DOHH2 (cell line): ENCODE data around the gene LHX3.

Experiments
- H3F3A ChIP-seq: fragments of 200-600 bp; sonication (generic), shearing (Covaris generic); 2 replicates; pipeline ENCODE4 v1.6.0; 2016; ENCODE audit warnings: antibody characterized with exemption, mild to moderate bottlenecking; ENCODE audit not compliant: control insufficient read depth, insufficient read depth
- H3K27ac ChIP-seq: fragments of 200-600 bp; sonication (generic); 2 replicates; pipeline ENCODE4 v1.5.1; 2014; ENCODE audit warnings: low read depth, mild to moderate bottlenecking, low read length, moderate library complexity
- H3K27me3 ChIP-seq: fragments of 200-600 bp; sonication (generic); 2 replicates; pipeline ENCODE4 v1.6.1; 2014; ENCODE audit warnings: mild to moderate bottlenecking, low read length, mixed read lengths; ENCODE audit not compliant: control insufficient read depth
- H3K36me3 ChIP-seq: fragments of 200-600 bp; sonication (generic); 2 replicates; pipeline ENCODE4 v1.6.1; 2014; ENCODE audit warnings: mild to moderate bottlenecking, low read length, moderate library complexity, mixed read lengths; ENCODE audit not compliant: control insufficient read depth
- H3K4me1 ChIP-seq: fragments of 200-600 bp; sonication (generic); 2 replicates; pipeline ENCODE4 v1.6.1; 2014; ENCODE audit warnings: mild to moderate bottlenecking, low read length, mixed read lengths; ENCODE audit not compliant: control insufficient read depth
- H3K4me2 ChIP-seq: fragments of 200-600 bp; sonication (generic); 2 replicates; pipeline ENCODE4 v1.6.0; 2014; ENCODE audit warnings: mild to moderate bottlenecking, low read length, moderate library complexity
- H3K4me3 ChIP-seq: fragments of 200-600 bp; sonication (generic); 2 replicates; pipeline ENCODE4 v1.5.1; 2014; ENCODE audit warnings: mild to moderate bottlenecking, low read length, mixed read lengths
- H3K79me2 ChIP-seq: fragments of 200-600 bp; sonication (generic); 2 replicates; pipeline ENCODE4 v1.6.1; 2014; ENCODE audit warnings: mild to moderate bottlenecking, low read length, mixed read lengths; ENCODE audit not compliant: control insufficient read depth
- H3K9me2 ChIP-seq: fragments of 200-600 bp; sonication (generic); replicated peaks from 2 replicates; pipeline ENCODE4 v1.6.1; 2014; ENCODE audit warnings: mild to moderate bottlenecking, low read length, mixed read lengths; ENCODE audit not compliant: control insufficient read depth
- H3K9me3 ChIP-seq: fragments of 200-600 bp; sonication (generic); 2 replicates; pipeline ENCODE4 v1.6.1; 2014; ENCODE audit warnings: antibody characterized with exemption, low read length, mixed read lengths; ENCODE audit not compliant: control insufficient read depth, insufficient read depth
- H4K20me1 ChIP-seq: fragments of 200-600 bp; sonication (generic); 2 replicates; pipeline ENCODE4 v1.6.0; 2014; ENCODE audit warnings: low read depth, mild to moderate bottlenecking, antibody characterized with exemption, low read length, moderate library complexity; ENCODE audit not compliant: control insufficient read depth, insufficient read depth
- EZH2phosphoT487 ChIP-seq: fragments of 200-600 bp; sonication (generic); IDR thresholded peaks from 2 replicates; pipeline ENCODE4 v1.6.1; 2017; ENCODE audit warnings: borderline replicate concordance, mild to moderate bottlenecking, antibody characterized with exemption, low read length, moderate library complexity, mixed read lengths
- TF ChIP-seq, protein P1 (sequence below): fragments of 200-600 bp; sonication (generic); IDR thresholded peaks from one replicate; pipeline ENCODE4 v1.5.1; 2014; ENCODE audit warnings: antibody characterized with exemption, mild to moderate bottlenecking, low read depth, low read length; ENCODE audit not compliant: poor library complexity, severe bottlenecking

Gene LHX3

DNA sequence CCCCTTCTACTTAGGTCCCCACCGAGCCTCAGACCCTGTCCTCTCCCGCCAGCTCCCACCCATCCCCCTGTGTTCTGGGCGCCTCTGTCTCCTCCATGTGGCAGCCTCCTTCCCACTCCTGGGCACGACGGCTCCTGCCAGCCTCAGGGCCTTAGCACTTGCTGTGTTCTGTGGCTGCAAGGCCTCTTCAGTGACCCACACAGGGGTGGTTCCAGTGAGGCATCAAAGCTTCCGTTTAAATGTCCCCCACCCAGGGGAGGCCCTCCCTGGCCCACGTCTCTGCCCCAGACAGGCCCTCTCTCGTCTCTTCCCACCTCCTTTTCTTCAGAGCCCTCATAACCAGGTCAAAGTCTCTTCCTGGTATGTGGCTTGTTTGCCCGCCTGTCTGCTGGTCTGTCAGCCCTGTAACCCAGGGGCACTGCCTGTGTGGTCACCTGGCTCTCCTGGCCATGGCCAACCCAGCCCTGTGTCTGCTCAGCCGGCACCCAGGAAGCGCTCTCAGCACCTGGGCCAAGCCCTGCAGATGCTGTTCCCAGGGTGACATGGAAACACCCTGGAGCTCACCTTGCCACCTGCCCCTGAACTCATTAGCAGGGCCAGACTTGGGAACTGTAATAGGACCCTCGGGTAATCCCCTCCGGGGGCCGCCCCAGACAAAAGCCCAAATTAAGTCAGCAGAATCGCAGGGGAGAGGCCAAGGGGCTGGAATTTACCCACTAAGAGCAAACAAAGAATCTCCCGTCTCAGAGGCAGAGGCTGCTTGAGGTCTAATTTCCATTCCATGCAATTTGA, 33.7 kb downstream of the LHX3 start:
- H3K36me3 ChIP-seq: no peaks in the 10 kb centered on the region
- no peaks in the 10 kb centered on the region for H3F3A ChIP-seq
- no peak overlapping the region for H3K27ac ChIP-seq
- TF ChIP-seq, protein P1, sequence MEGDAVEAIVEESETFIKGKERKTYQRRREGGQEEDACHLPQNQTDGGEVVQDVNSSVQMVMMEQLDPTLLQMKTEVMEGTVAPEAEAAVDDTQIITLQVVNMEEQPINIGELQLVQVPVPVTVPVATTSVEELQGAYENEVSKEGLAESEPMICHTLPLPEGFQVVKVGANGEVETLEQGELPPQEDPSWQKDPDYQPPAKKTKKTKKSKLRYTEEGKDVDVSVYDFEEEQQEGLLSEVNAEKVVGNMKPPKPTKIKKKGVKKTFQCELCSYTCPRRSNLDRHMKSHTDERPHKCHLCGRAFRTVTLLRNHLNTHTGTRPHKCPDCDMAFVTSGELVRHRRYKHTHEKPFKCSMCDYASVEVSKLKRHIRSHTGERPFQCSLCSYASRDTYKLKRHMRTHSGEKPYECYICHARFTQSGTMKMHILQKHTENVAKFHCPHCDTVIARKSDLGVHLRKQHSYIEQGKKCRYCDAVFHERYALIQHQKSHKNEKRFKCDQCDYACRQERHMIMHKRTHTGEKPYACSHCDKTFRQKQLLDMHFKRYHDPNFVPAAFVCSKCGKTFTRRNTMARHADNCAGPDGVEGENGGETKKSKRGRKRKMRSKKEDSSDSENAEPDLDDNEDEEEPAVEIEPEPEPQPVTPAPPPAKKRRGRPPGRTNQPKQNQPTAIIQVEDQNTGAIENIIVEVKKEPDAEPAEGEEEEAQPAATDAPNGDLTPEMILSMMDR: no peak
- no peak for TF ChIP-seq EZH2phosphoT487
- no peaks in the 10 kb centered on the region for H3K27me3 ChIP-seq
- H3K4me3 ChIP-seq: no peak overlapping the region
- no peaks in the 10 kb centered on the region for H3K9me2 ChIP-seq
- H3K9me3 ChIP-seq: no peaks in the 10 kb centered on the region
- H3K4me2 ChIP-seq: no peak overlapping the region
- peaks cover 17% of the 10 kb centered on the region for H3K4me1 ChIP-seq
- H3K79me2 ChIP-seq: no peaks in the 10 kb centered on the region
- H4K20me1 ChIP-seq: no peaks in the 10 kb centered on the region

DNA sequence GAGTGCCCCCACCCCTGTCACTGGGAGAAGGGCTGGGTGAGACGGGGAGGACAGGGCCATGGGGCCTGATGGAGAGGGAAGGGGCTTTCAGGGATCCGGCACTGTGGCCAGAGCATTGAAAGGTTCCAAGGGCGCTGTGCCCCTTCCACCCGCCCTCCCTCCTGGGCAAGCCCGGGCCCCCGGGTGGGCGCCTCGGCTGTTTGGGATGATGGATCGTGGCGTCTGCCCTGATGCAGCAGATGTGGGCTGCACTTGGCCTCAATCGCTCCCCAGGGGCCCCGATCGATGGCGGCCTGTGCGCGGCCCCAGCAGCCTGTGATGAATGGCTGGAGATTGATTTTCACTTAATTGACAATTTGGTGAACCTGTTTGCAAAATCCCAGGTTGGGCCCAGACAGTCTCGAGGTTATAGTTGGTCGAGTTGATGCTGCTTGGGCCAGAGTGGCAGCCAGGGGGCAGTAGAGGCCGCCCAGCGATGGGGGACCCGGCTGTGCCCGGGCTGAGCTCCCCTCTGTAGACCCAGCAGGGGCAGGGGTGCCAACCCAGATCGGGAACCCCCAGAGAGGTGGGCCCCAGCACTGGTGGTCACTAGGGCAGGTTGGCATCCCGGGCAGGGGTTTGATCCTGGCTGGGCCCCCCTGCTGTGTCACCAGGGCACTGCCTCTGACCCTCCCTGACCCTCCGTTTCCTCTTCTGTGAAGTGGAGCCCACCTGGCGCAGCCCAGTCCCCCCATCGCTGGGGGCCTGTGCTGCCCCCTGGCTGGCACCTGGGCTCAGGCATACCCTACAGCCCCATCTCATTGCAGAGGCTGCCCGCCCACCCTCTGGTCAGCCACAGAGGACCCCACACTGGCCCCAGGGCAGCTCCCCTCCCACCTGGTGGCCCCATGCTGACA, 34.7 kb downstream of the LHX3 start:
- peaks cover 17% of the 10 kb centered on the region for H3K4me1 ChIP-seq
- H3K36me3 ChIP-seq: no peaks in the 10 kb centered on the region
- H3K4me3 ChIP-seq: no peak overlapping the region
- H3K27ac ChIP-seq: no peak overlapping the region
- H3K79me2 ChIP-seq: no peaks in the 10 kb centered on the region
- no peaks in the 10 kb centered on the region for H3F3A ChIP-seq
- no peaks in the 10 kb centered on the region for H3K9me3 ChIP-seq
- no peaks in the 10 kb centered on the region for H3K27me3 ChIP-seq
- H4K20me1 ChIP-seq: no peaks in the 10 kb centered on the region
- TF ChIP-seq EZH2phosphoT487: no peak
- TF ChIP-seq, protein P1: peak; percentile 94
- no peaks in the 10 kb centered on the region for H3K9me2 ChIP-seq
- H3K4me2 ChIP-seq: no peak overlapping the region

DNA sequence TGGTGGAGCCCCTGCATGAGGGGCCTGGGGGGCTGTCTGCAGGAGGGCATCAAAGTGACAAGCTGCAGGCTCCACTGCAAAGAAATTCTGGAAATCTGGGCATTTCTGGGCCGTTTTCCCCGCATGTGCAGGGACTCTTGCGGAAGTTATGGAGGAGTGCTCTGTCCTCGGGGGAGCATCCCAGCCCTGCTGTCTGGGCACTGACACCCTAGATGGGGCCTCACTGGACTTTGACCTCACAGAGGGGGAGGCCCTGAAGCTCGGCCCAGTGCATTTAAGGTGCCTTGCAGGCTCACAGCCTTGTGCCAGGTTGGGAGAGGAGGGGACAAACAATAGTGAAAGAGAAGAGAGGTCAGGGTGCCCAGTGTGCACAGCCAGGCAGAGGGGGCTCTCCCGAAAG, 35.4 kb downstream of the LHX3 start:
- Histone ChIP-seq H3F3A (no peaks in the 10 kb centered on the region), H3K36me3 (no peaks in the 10 kb centered on the region), H3K9me2 (no peaks in the 10 kb centered on the region)

More for the DNA sequence above, 35.4 kb downstream of the LHX3 start:
- Histone ChIP-seq H3K79me2 (no peaks in the 10 kb centered on the region), H3K9me3 (no peaks in the 10 kb centered on the region), H3K4me3 (no peak overlapping the region), H4K20me1 (no peaks in the 10 kb centered on the region), H3K4me1 (peaks cover 17% of the 10 kb centered on the region), H3K27me3 (no peaks in the 10 kb centered on the region), H3K27ac (no peak overlapping the region), H3K4me2 (no peak overlapping the region)
- TF ChIP-seq EZH2phosphoT487: no peak
- TF ChIP-seq, protein P1: no peak
